Hair follicle dermal papilla cell (primary cell): ENCODE measurements around the gene C14orf132. TPM values are rescaled to one million over a fixed set of nuclear protein-coding genes. Genes with fewer than 3 reads are reported as not detected.

Source experiments
- small RNA-seq: library from RNA; depleted of rRNA; stranded (forward); fragments of <200 nt; gene quantifications from one replicate; pipeline ENCODE3, GENCODE V24; 2012
- total RNA-seq: library from RNA; depleted of rRNA; stranded (reverse); fragments of >200 nt; gene quantifications from 2 replicates; pipeline ENCODE4 v1.2.3, GENCODE V29; 2012

C14orf132 gene
- 28.4 and 32.3 TPM in 2 replicates for total RNA-seq

GRCh38 chr14:96038920-96039632, at the start of gene C14orf132:
C14orf132 (plus strand) TSS chr14:96039362; CDS start chr14:96039501, 139 bp downstream.

Small RNA genes within 50 kb of the gene (small RNA-seq; reads per million reads assigned to genes)
- not detected for gene AL137190.1

Other genes with a start within 250 kb of the C14orf132 start
- 0.32 and 1.1 TPM in 2 replicates for gene TUNAR, start 162.5 kb upstream of the C14orf132 start, total RNA-seq
- gene BDKRB2, start 165.5 kb downstream of the C14orf132 start, total RNA-seq, result 3.5 and 21.3 TPM in 2 replicates
- 0.61 and 0.65 TPM in 2 replicates for gene BDKRB1, start 216.8 kb downstream of the C14orf132 start, total RNA-seq